Measurements from ENCODE around the gene KCNAB1. TPM values are rescaled to one million over a fixed set of nuclear protein-coding genes. Genes with fewer than 3 reads are reported as not detected.

The KCNAB1 gene
- total RNA-seq, 2 experiments from 2014 or later, result not detected

DNA sequence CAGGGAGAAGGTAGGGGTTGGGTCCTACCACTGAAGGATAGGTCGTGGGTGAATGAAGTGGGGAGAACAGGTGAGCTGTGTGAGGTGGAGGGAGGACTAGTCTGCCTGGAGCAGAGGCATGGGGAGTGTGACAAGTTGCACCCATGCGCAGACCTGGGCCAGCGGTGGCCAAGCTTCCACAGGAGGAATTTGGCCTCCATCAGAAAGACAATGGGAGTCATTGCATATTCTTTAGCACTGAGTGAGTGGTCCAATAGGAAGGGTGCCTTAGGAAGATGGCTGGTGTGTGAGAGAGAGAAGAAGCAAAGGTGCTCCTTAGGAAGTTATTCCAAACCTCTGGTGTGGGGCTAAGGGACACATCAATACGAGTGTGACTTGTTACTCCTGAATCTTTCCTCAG, 191.1 kb downstream of the KCNAB1 start:
- H3K27ac Mint-ChIP-seq, result no peak overlapping the region
- no peaks in the 10 kb centered on the region for H3K4me1 Mint-ChIP-seq

DNA sequence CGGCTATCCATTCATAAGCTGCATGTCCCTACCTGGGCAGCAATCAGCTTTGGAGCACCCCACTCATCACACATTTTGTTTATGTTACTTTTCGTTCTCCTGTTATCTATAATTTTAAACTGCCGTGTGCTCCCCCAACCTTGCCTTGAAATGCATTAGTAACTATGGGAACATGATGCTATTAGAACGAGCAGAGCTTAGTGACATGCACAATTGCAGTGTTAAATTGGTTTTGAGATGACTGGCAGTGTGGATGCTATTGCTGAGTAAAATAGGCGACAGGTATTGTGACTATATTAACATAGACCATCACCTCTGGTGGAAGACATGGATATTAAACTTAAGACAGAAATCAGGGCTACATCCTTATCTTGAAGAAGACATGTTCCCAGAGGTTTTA, 191.6 kb downstream of the KCNAB1 start:
- no peaks in the 10 kb centered on the region for H3K4me1 Mint-ChIP-seq
- DNase-seq, result no peak

More for the DNA sequence above, 191.1 kb downstream of the KCNAB1 start:
- Mint-ChIP-seq H3K4me3 (no peak overlapping the region), H3K27me3 (peaks cover 7% of the 10 kb centered on the region), H3K36me3 (no peaks in the 10 kb centered on the region), H3K9me3 (no peaks in the 10 kb centered on the region)
- no peak for DNase-seq

DNA sequence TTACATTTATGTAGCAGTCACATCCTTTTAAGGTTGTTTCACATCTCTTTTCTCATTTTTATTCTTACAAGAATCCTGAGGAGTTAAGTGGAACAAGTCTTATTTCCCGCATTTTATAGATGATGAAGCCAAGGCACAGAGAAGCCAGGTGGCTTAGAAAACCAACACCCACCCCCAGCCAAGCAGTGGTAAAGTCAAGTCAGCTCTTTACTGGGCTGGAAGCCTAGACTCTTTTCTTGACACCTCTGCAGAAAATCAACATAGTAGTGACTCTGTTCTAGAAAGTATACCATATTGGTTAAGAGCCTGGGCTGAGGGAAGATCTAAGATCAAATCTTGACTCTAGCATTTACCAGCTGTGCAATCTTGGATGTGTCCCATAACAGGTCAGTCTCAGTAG, 195.7 kb downstream of the KCNAB1 start:
- no peak for DNase-seq
- Mint-ChIP-seq H3K27me3 (peaks cover 9% of the 10 kb centered on the region), H3K4me1 (no peaks in the 10 kb centered on the region), H3K27ac (no peak overlapping the region), H3K9me3 (no peaks in the 10 kb centered on the region), H3K36me3 (no peaks in the 10 kb centered on the region), H3K4me3 (no peak overlapping the region)

More for the DNA sequence above, 191.6 kb downstream of the KCNAB1 start:
- no peak overlapping the region for H3K27ac Mint-ChIP-seq
- H3K36me3 Mint-ChIP-seq, result no peaks in the 10 kb centered on the region
- H3K27me3 Mint-ChIP-seq, result peaks cover 7% of the 10 kb centered on the region
- H3K9me3 Mint-ChIP-seq, result no peaks in the 10 kb centered on the region
- no peak overlapping the region for H3K4me3 Mint-ChIP-seq

DNA sequence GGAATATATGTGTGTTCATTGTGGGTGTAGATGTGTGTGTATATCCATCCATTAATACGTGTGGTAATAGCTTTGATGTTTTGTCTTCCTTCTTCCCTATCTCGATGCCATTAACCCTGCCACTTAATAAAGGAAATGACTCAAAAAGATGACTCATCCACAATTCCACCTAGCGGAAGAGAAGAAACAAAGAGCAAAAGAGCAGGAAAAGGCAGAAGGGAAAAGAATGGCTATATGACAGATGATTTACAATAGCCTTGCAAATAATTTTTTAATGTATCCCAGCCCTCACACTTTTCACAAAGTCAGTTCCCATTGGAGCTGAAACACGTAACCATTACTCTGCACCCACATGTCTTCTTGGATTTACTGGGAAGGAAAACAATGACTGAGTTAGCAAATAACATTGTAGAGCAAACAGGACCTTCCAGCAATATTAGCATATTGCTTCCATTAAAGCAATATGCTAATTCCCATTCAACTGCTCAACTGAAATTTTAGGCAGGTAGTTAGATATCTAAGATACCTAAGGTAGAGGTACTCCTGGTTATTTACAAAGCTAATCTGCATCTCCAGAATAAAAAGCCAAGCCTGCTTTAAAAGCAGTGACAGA, 197.2 kb downstream of the KCNAB1 start:
- Mint-ChIP-seq H3K36me3 (no peaks in the 10 kb centered on the region), H3K9me3 (no peaks in the 10 kb centered on the region), H3K27me3 (peaks cover 4% of the 10 kb centered on the region), H3K27ac (no peak overlapping the region), H3K4me3 (no peak overlapping the region), H3K4me1 (no peaks in the 10 kb centered on the region)
- no peak for DNase-seq

- Mint-ChIP-seq H3K36me3 (no peaks in the 10 kb centered on the region), H3K27me3 (peaks cover 4% of the 10 kb centered on the region), H3K4me1 (no peaks in the 10 kb centered on the region), H3K9me3 (no peaks in the 10 kb centered on the region), H3K4me3 (no peak overlapping the region), H3K27ac (no peak overlapping the region)
- no peak for DNase-seq
Measured at GRCh38 chr3:156321945-156322344, 201.6 kb downstream of the KCNAB1 start.

- H3K9me3 Mint-ChIP-seq, result no peaks in the 10 kb centered on the region
- H3K27ac Mint-ChIP-seq, result no peak overlapping the region
- H3K4me3 Mint-ChIP-seq, result no peak overlapping the region
- no peaks in the 10 kb centered on the region for H3K36me3 Mint-ChIP-seq
- H3K4me1 Mint-ChIP-seq, result no peaks in the 10 kb centered on the region
- H3K27me3 Mint-ChIP-seq, result peaks cover 4% of the 10 kb centered on the region
- DNase-seq, result no peak
Measured at GRCh38 chr3:156323466-156323865, 203.1 kb downstream of the KCNAB1 start.

GRCh38 chr3:156330415-156330814, 210.0 kb downstream of the KCNAB1 start:
- no peaks in the 10 kb centered on the region for H3K36me3 Mint-ChIP-seq
- no peak overlapping the region for H3K27ac Mint-ChIP-seq
- H3K4me3 Mint-ChIP-seq, result no peak overlapping the region
- peaks cover 7% of the 10 kb centered on the region for H3K27me3 Mint-ChIP-seq
- no peaks in the 10 kb centered on the region for H3K9me3 Mint-ChIP-seq
- H3K4me1 Mint-ChIP-seq, result no peaks in the 10 kb centered on the region
- no peak for DNase-seq

GRCh38 chr3:156332304-156332703, 211.9 kb downstream of the KCNAB1 start:
- Mint-ChIP-seq H3K4me1 (no peaks in the 10 kb centered on the region), H3K27me3 (peaks cover 7% of the 10 kb centered on the region), H3K4me3 (no peak overlapping the region), H3K27ac (no peak overlapping the region), H3K36me3 (no peaks in the 10 kb centered on the region), H3K9me3 (no peaks in the 10 kb centered on the region)
- DNase-seq, result no peak

DNA sequence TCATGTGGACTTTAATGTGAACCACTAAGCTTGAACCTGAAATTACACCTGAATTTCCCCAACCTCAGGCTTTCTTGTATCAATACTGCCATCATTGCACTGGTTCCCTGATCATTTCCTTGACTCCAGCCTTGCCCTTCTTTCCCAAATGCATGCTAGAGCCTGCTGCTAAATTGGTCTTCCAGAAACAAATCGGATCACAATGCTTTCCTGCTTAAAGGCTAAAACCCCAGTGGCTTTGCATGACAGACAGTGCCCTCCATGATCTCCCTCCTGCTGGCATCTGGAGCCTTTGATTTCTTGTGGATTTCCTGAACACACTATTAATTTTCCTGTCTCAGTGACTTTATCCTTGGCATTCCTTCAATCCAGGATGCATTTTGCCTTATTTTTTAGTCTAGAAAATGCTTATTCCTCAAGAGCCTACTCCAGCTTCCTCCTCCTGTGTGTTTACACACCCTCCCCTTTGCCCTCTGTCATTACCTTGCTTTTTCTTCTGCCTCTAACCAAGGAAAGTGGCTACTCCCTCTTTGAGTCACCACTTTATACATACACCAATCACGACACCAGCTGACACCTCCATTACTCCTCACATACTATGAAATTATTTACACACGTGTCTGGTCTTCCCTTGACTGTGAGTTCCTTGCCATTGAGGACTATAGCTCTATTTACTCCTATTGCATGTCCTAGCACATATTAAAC, 214.6 kb downstream of the KCNAB1 start:
- Mint-ChIP-seq H3K36me3 (no peaks in the 10 kb centered on the region), H3K27me3 (peaks cover 13% of the 10 kb centered on the region), H3K4me1 (no peaks in the 10 kb centered on the region), H3K9me3 (no peaks in the 10 kb centered on the region), H3K4me3 (no peak overlapping the region), H3K27ac (no peak overlapping the region)
- DNase-seq, result no peak

DNA sequence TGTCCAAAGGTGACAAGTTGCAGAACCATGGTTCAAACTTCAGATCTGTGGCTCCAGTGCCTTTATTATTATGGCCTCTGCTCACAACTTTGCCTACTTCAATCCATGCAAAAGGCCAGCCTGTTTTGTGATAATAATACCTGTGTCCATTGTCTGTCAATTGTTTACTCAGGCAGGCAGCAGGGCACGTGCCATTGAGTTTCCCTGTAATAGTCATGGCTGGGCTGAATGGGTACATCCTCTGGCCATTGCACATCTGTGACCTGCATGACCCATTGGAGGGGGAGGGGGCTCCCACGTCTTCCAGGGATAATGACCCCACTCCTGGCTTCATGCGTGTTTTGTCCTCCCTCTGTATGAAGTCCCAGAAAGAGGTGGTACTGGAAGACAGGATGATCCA, 219.1 kb downstream of the KCNAB1 start:
- Mint-ChIP-seq H3K36me3 (no peaks in the 10 kb centered on the region), H3K9me3 (no peaks in the 10 kb centered on the region), H3K4me1 (peaks cover 3% of the 10 kb centered on the region), H3K27ac (no peak overlapping the region), H3K27me3 (peaks cover 17% of the 10 kb centered on the region), H3K4me3 (no peak overlapping the region)
- DNase-seq, result no peak

DNA sequence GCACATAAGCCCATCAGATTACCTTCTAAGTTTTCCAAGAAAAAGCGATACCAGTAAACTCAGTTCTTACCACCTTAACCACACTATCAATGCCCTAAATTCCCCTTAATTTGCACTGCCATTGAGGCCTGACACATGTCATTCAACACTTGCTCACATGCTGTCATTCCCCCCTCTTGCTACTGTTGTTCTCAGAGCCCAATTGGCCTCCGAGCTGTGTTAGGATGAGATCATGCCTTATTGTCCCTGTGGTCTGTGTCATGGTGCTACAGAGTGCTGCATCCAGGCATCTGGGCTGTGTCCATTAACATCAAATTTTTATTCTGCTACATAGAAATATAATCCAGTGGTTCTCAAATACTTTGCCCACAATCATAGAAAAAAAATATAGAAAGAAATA, 221.0 kb downstream of the KCNAB1 start:
- DNase-seq, result no peak
- H3K9me3 Mint-ChIP-seq, result no peaks in the 10 kb centered on the region
- H3K4me1 Mint-ChIP-seq, result peaks cover 3% of the 10 kb centered on the region
- H3K4me3 Mint-ChIP-seq, result no peak overlapping the region
- peaks cover 13% of the 10 kb centered on the region for H3K27me3 Mint-ChIP-seq
- no peak overlapping the region for H3K27ac Mint-ChIP-seq
- no peaks in the 10 kb centered on the region for H3K36me3 Mint-ChIP-seq

GRCh38 chr3:156341831-156342416, 221.5 kb downstream of the KCNAB1 start:
- Mint-ChIP-seq H3K36me3 (no peaks in the 10 kb centered on the region), H3K9me3 (no peaks in the 10 kb centered on the region), H3K4me1 (peaks cover 3% of the 10 kb centered on the region), H3K27ac (no peak overlapping the region), H3K27me3 (peaks cover 13% of the 10 kb centered on the region), H3K4me3 (no peak overlapping the region)
- no peak for DNase-seq

- Mint-ChIP-seq H3K27me3 (peaks cover 13% of the 10 kb centered on the region), H3K27ac (no peak overlapping the region), H3K4me1 (peaks cover 3% of the 10 kb centered on the region), H3K4me3 (no peak overlapping the region), H3K9me3 (no peaks in the 10 kb centered on the region), H3K36me3 (no peaks in the 10 kb centered on the region)
- DNase-seq, result no peak
Measured at GRCh38 chr3:156344215-156344614, 223.8 kb downstream of the KCNAB1 start.

DNA sequence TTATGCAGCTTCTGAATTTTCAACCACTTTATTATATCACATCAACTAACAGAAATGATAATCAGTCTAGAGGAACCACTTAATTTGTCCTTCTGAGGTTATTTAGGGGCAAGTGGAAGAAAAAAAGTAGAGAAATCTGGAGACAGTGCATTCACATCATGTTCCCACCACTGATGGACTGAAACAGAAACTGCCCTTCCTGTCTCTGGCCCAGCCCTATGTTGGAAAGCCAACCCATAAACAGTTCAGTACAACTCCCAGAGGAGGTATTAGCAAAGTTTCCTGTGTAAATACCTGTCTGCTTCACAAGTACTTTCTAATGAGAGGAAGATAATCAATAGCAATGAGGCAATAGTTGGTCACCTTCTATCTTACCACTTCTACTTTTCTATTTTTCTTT, 228.7 kb downstream of the KCNAB1 start:
- H3K9me3 Mint-ChIP-seq, result no peaks in the 10 kb centered on the region
- H3K4me3 Mint-ChIP-seq, result no peak overlapping the region
- no peak overlapping the region for H3K27ac Mint-ChIP-seq
- peaks cover 7% of the 10 kb centered on the region for H3K27me3 Mint-ChIP-seq
- DNase-seq, result no peak
- no peaks in the 10 kb centered on the region for H3K36me3 Mint-ChIP-seq
- no peaks in the 10 kb centered on the region for H3K4me1 Mint-ChIP-seq

DNA sequence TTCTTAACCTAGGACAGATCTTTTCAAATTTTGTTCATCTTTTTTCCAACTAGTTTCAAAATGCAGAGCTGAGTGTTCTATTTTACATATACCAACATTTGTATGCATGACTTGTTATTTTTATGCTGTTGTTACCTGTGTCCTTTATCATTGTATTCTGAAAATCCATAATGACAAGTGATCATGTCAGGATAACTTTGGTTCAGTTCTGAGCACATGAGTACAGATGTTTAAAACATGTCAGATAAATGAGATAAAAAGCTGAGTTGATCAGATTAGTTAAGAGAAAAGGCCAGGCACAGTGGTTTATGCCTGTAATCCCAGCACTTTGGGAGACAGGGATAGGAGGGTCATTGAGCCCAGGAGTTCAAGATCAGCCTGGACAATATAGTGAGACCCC, 229.6 kb downstream of the KCNAB1 start:
- no peaks in the 10 kb centered on the region for H3K9me3 Mint-ChIP-seq
- H3K4me1 Mint-ChIP-seq, result no peaks in the 10 kb centered on the region
- H3K27me3 Mint-ChIP-seq, result peaks cover 4% of the 10 kb centered on the region
- no peak overlapping the region for H3K4me3 Mint-ChIP-seq
- H3K36me3 Mint-ChIP-seq, result no peaks in the 10 kb centered on the region
- DNase-seq, result no peak
- H3K27ac Mint-ChIP-seq, result no peak overlapping the region

- Mint-ChIP-seq H3K27ac (no peak overlapping the region), H3K27me3 (peaks cover 4% of the 10 kb centered on the region), H3K9me3 (no peaks in the 10 kb centered on the region), H3K4me1 (no peaks in the 10 kb centered on the region), H3K4me3 (no peak overlapping the region), H3K36me3 (no peaks in the 10 kb centered on the region)
- no peak for DNase-seq
Measured at GRCh38 chr3:156350781-156351180, 230.4 kb downstream of the KCNAB1 start.
